Measurements from ENCODE around the gene NHERF2. TPM values are rescaled to one million over a fixed set of nuclear protein-coding genes. Genes with fewer than 3 reads are reported as not detected.
A peak's percentile ranks its signal among the peaks of the same experiment; 100 is the strongest.

Gene NHERF2
- total RNA-seq, 5 donors from 2014 or later (not counting 1 experiment from before 2014, with no cell fraction given) = 2.9 to 6.8 (median 5.8) TPM

- peaks cover 4% of the 10 kb centered on the region for H3K36me3 Mint-ChIP-seq
- peak within 1 kb of the TSS; percentile 90 to 92 (median 90) for H3K4me3 Mint-ChIP-seq
- no peaks in the 10 kb centered on the region for H3K27me3 Mint-ChIP-seq
- no peaks in the 10 kb centered on the region for H3K27me3 ChIP-seq (replicated peaks in 1 of 2; ENCODE audit: control insufficient read depth in 2 of 2, extremely low read depth in 1 of 2, insufficient read depth in 2 of 2, low read length in 1 of 2)
- H3K27ac Mint-ChIP-seq = peak within 1 kb of the TSS; percentile 23 to 71
- H3K27ac ChIP-seq (ENCODE audit: low read length) = peak within 1 kb of the TSS; percentile 38
- peaks cover 0 to 19% of the 10 kb centered on the region in 2 donors for H3K36me3 ChIP-seq (ENCODE audit: control insufficient read depth in 2 of 2, extremely low read depth in 1 of 2, insufficient read depth in 1 of 2, low read length in 1 of 2)
- CTCF ChIA-PET = interaction anchor here in 1 of 2 donors (0.8 to 1.3 kb wide), 3 partner anchors 25 to 108 kb away, joined by 3 to 12 read pairs (median 6); partner anchors contain the start of gene TRAF7
- H3K4me3 ChIP-seq (ENCODE audit: control insufficient read depth in 1 of 2, extremely low read depth in 1 of 2, low read length in 1 of 2) = peak within 1 kb of the TSS; percentile 79 to 94
- WGBS (ENCODE audit: insufficient coverage) = under 1% methylated on average over 81 of the region's 81 CpGs
- peaks cover 20 to 23% (median 20%) of the 10 kb centered on the region in 3 donors for H3K4me1 Mint-ChIP-seq
- DNase-seq = peak; percentile 79 to 95 (median 86)
- H3K9me3 Mint-ChIP-seq = no peaks in the 10 kb centered on the region
- H3K9me3 ChIP-seq = no peaks in the 10 kb centered on the region
- H3K4me1 ChIP-seq (ENCODE audit: control insufficient read depth in 1 of 2, extremely low read depth in 1 of 2, insufficient read depth in 2 of 2, low read length in 2 of 2) = peaks cover 13 to 30% of the 10 kb centered on the region in 2 experiments
- POLR2A ChIA-PET = interaction anchor here in 1 of 2 donors (0.5 to 1.0 kb wide), 2 partner anchors 15 to 108 kb away, joined by 6 to 7 read pairs; partner anchors contain the start of gene TRAF7
- peak; percentile 94 to 96 (median 96) for ATAC-seq (replicated peaks in 1 of 4)
These were observed 20.8 kb downstream of the NHERF2 start, which contains the start of the genes NTHL1 and TSC2 for GRCh38 chr16:2047330-2048115. NTHL1 (minus strand) TSS chr16:2047834; CDS start chr16:2047823, 11 bp downstream. TSC2 (plus strand) TSS chr16:2047985; CDS start chr16:2048616, 631 bp downstream.

GRCh38 chr16:2048116-2048543 is 21.4 kb downstream of the NHERF2 start:
- DNase-seq (peak in 5 of 35 experiments; percentile 1 to 17 (median 10)), ATAC-seq (replicated peaks in 1 of 4) (no peak)
- H3K4me1 Mint-ChIP-seq = peaks cover 20 to 23% (median 20%) of the 10 kb centered on the region in 3 donors
- H3K27ac Mint-ChIP-seq = peak overlapping the region in 1 of 2 donors; percentile 71
- WGBS (ENCODE audit: insufficient coverage) = 2% methylated on average over 30 of the region's 30 CpGs
- Histone ChIP-seq H3K4me1 (ENCODE audit: control insufficient read depth in 1 of 2, extremely low read depth in 1 of 2, insufficient read depth in 2 of 2, low read length in 2 of 2) (peaks cover 13 to 30% of the 10 kb centered on the region in 2 experiments), H3K27ac (ENCODE audit: low read length) (peak overlapping the region; percentile 38), H3K4me3 (ENCODE audit: control insufficient read depth in 1 of 2, extremely low read depth in 1 of 2, low read length in 1 of 2) (peak overlapping the region; percentile 79 to 94), H3K36me3 (ENCODE audit: control insufficient read depth in 2 of 2, extremely low read depth in 1 of 2, insufficient read depth in 1 of 2, low read length in 1 of 2) (peaks cover 0 to 22% of the 10 kb centered on the region in 2 donors), H3K9me3 (no peaks in the 10 kb centered on the region), H3K27me3 (replicated peaks in 1 of 2; ENCODE audit: control insufficient read depth in 2 of 2, extremely low read depth in 1 of 2, insufficient read depth in 2 of 2, low read length in 1 of 2) (no peaks in the 10 kb centered on the region)
- H3K36me3 Mint-ChIP-seq = peaks cover 8% of the 10 kb centered on the region
- H3K4me3 Mint-ChIP-seq = peak overlapping the region; percentile 86 to 90 (median 90)
- CTCF ChIA-PET = interaction anchor here in 1 of 2 donors (0.8 to 1.3 kb wide), 3 partner anchors 26 to 107 kb away, joined by 3 to 12 read pairs (median 6); partner anchors contain the start of gene TRAF7
- POLR2A ChIA-PET = interaction anchor here in 1 of 2 donors (1.0 kb wide), 1 partner anchor 107 kb away, joined by 6 read pairs; the partner anchor contains the start of gene TRAF7
- no peaks in the 10 kb centered on the region for H3K27me3 Mint-ChIP-seq
- no peaks in the 10 kb centered on the region for H3K9me3 Mint-ChIP-seq

GRCh38 chr16:2053211-2053610 is 26.5 kb downstream of the NHERF2 start:
- ATAC-seq (replicated peaks in 1 of 4) (no peak), DNase-seq (no peak)
- ChIA-PET POLR2A (no interaction called here), CTCF (no interaction called here)
- Mint-ChIP-seq H3K9me3 (no peaks in the 10 kb centered on the region), H3K27ac (no peak overlapping the region), H3K4me3 (no peak overlapping the region), H3K36me3 (peaks cover 12% of the 10 kb centered on the region), H3K4me1 (peaks cover 7 to 12% (median 10%) of the 10 kb centered on the region in 3 donors), H3K27me3 (no peaks in the 10 kb centered on the region)
- no peak overlapping the region for H3K4me3 ChIP-seq (ENCODE audit: control insufficient read depth in 1 of 2, extremely low read depth in 1 of 2, low read length in 1 of 2)
- no peaks in the 10 kb centered on the region for H3K9me3 ChIP-seq
- no peak overlapping the region for H3K27ac ChIP-seq (ENCODE audit: low read length)
- H3K27me3 ChIP-seq (replicated peaks in 1 of 2; ENCODE audit: control insufficient read depth in 2 of 2, extremely low read depth in 1 of 2, insufficient read depth in 2 of 2, low read length in 1 of 2) = no peaks in the 10 kb centered on the region
- WGBS (ENCODE audit: insufficient coverage) = 98% methylated on average over 21 of the region's 21 CpGs
- H3K4me1 ChIP-seq (ENCODE audit: control insufficient read depth in 1 of 2, extremely low read depth in 1 of 2, insufficient read depth in 2 of 2, low read length in 2 of 2) = peaks cover 7 to 12% of the 10 kb centered on the region in 2 experiments
- peaks cover 13 to 58% of the 10 kb centered on the region in 2 donors for H3K36me3 ChIP-seq (ENCODE audit: control insufficient read depth in 2 of 2, extremely low read depth in 1 of 2, insufficient read depth in 1 of 2, low read length in 1 of 2)

- H3K4me3 ChIP-seq (ENCODE audit: control insufficient read depth in 1 of 2, extremely low read depth in 1 of 2, low read length in 1 of 2) = no peak overlapping the region
- H3K27ac ChIP-seq (ENCODE audit: low read length) = no peak overlapping the region
- H3K9me3 Mint-ChIP-seq = no peaks in the 10 kb centered on the region
- H3K36me3 ChIP-seq (ENCODE audit: control insufficient read depth in 2 of 2, extremely low read depth in 1 of 2, insufficient read depth in 1 of 2, low read length in 1 of 2) = peaks cover 18 to 63% of the 10 kb centered on the region in 2 donors
- ChIA-PET POLR2A (no interaction called here), CTCF (no interaction called here)
- no peaks in the 10 kb centered on the region for H3K27me3 Mint-ChIP-seq
- no peak overlapping the region for H3K27ac Mint-ChIP-seq
- DNase-seq (no peak), ATAC-seq (replicated peaks in 1 of 4) (no peak)
- no peaks in the 10 kb centered on the region for H3K27me3 ChIP-seq (replicated peaks in 1 of 2; ENCODE audit: control insufficient read depth in 2 of 2, extremely low read depth in 1 of 2, insufficient read depth in 2 of 2, low read length in 1 of 2)
- peaks cover 0 to 8% (median 3%) of the 10 kb centered on the region in 3 donors for H3K4me1 Mint-ChIP-seq
- H3K4me3 Mint-ChIP-seq = no peak overlapping the region
- peaks cover 12% of the 10 kb centered on the region for H3K36me3 Mint-ChIP-seq
- 97% methylated on average over 16 of the region's 17 CpGs for whole genome bisulfite sequencing (ENCODE audit: insufficient coverage)
- peaks cover under 1 to 5% of the 10 kb centered on the region in 2 experiments for H3K4me1 ChIP-seq (ENCODE audit: control insufficient read depth in 1 of 2, extremely low read depth in 1 of 2, insufficient read depth in 2 of 2, low read length in 2 of 2)
- H3K9me3 ChIP-seq = no peaks in the 10 kb centered on the region
These were observed 27.2 kb downstream of the NHERF2 start for GRCh38 chr16:2053897-2054296.

- POLR2A ChIA-PET = no interaction called here
- CTCF ChIA-PET = no interaction called here
- ATAC-seq (replicated peaks in 1 of 4) (no peak), DNase-seq (no peak)
- Histone ChIP-seq H3K27me3 (replicated peaks in 1 of 2; ENCODE audit: control insufficient read depth in 2 of 2, extremely low read depth in 1 of 2, insufficient read depth in 2 of 2, low read length in 1 of 2) (no peaks in the 10 kb centered on the region), H3K27ac (ENCODE audit: low read length) (no peak overlapping the region), H3K4me3 (ENCODE audit: control insufficient read depth in 1 of 2, extremely low read depth in 1 of 2, low read length in 1 of 2) (no peak overlapping the region), H3K4me1 (ENCODE audit: control insufficient read depth in 1 of 2, extremely low read depth in 1 of 2, insufficient read depth in 2 of 2, low read length in 2 of 2) (no peaks in the 10 kb centered on the region), H3K36me3 (ENCODE audit: control insufficient read depth in 2 of 2, extremely low read depth in 1 of 2, insufficient read depth in 1 of 2, low read length in 1 of 2) (peaks cover 20 to 65% of the 10 kb centered on the region in 2 donors), H3K9me3 (no peaks in the 10 kb centered on the region)
- WGBS (ENCODE audit: insufficient coverage) = 93% methylated on average over 23 of the region's 29 CpGs
- Mint-ChIP-seq H3K9me3 (no peaks in the 10 kb centered on the region), H3K27ac (no peak overlapping the region), H3K36me3 (peaks cover 12% of the 10 kb centered on the region), H3K4me3 (no peak overlapping the region), H3K4me1 (peaks cover 0 to 4% (median 0%) of the 10 kb centered on the region in 3 donors), H3K27me3 (no peaks in the 10 kb centered on the region)
These were observed 28.0 kb downstream of the NHERF2 start for GRCh38 chr16:2054543-2055245.

GRCh38 chr16:2056077-2056476 is 29.4 kb downstream of the NHERF2 start:
- H3K4me3 ChIP-seq (ENCODE audit: control insufficient read depth in 1 of 2, extremely low read depth in 1 of 2, low read length in 1 of 2) = no peak overlapping the region
- no peaks in the 10 kb centered on the region for H3K9me3 Mint-ChIP-seq
- DNase-seq (no peak), ATAC-seq (replicated peaks in 1 of 4) (no peak)
- peaks cover 12% of the 10 kb centered on the region for H3K36me3 Mint-ChIP-seq
- POLR2A ChIA-PET = no interaction called here
- H3K36me3 ChIP-seq (ENCODE audit: control insufficient read depth in 2 of 2, extremely low read depth in 1 of 2, insufficient read depth in 1 of 2, low read length in 1 of 2) = peaks cover 31 to 73% of the 10 kb centered on the region in 2 donors
- H3K4me1 Mint-ChIP-seq = no peaks in the 10 kb centered on the region
- H3K27me3 Mint-ChIP-seq = no peaks in the 10 kb centered on the region
- 92% methylated on average over 15 of the region's 15 CpGs for WGBS (ENCODE audit: insufficient coverage)
- no peaks in the 10 kb centered on the region for H3K4me1 ChIP-seq (ENCODE audit: control insufficient read depth in 1 of 2, extremely low read depth in 1 of 2, insufficient read depth in 2 of 2, low read length in 2 of 2)
- H3K9me3 ChIP-seq = no peaks in the 10 kb centered on the region
- H3K4me3 Mint-ChIP-seq = no peak overlapping the region
- H3K27ac Mint-ChIP-seq = no peak overlapping the region
- CTCF ChIA-PET = no interaction called here
- H3K27ac ChIP-seq (ENCODE audit: low read length) = no peak overlapping the region
- H3K27me3 ChIP-seq (replicated peaks in 1 of 2; ENCODE audit: control insufficient read depth in 2 of 2, extremely low read depth in 1 of 2, insufficient read depth in 2 of 2, low read length in 1 of 2) = no peaks in the 10 kb centered on the region
